Endothelial cell of umbilical vein (primary cell): ENCODE data around the gene UBASH3A.

Experiments used
- EZH2 ChIP-seq: IDR thresholded peaks from 2 replicates; pipeline ENCODE4 v1.6.1; 2012; ENCODE audit warnings: borderline replicate concordance, low read depth, mild to moderate bottlenecking, moderate library complexity, low read length, inconsistent platforms; ENCODE audit not compliant: severe bottlenecking
- GATA2 ChIP-seq: IDR thresholded peaks from 2 replicates; pipeline ENCODE4 v1.7.0; 2011; ENCODE audit warnings: low read depth, mild to moderate bottlenecking, moderate library complexity, mixed read lengths, low read length; ENCODE audit not compliant: insufficient read length, insufficient read depth
- JUN ChIP-seq: IDR thresholded peaks from 2 replicates; pipeline ENCODE4 v1.6.1; 2011; ENCODE audit warnings: borderline replicate concordance, low read depth; ENCODE audit not compliant: insufficient read length, insufficient read depth
- MAX ChIP-seq: IDR thresholded peaks from 2 replicates; pipeline ENCODE4 v1.6.1; 2011; ENCODE audit not compliant: insufficient read depth, insufficient read length
- MYC ChIP-seq: IDR thresholded peaks from one replicate; pipeline ENCODE4 v1.6.1; 2011; ENCODE audit warnings: mild to moderate bottlenecking, low read depth, low read length
- POLR2A ChIP-seq: IDR thresholded peaks from 2 replicates; pipeline ENCODE4 v1.6.1; 2012; ENCODE audit warnings: low read depth, mild to moderate bottlenecking, control low read depth, low read length
- POLR2AphosphoS5 ChIP-seq: IDR thresholded peaks from 2 replicates; pipeline ENCODE4 v1.6.1; 2012; ENCODE audit warnings: low read depth, mild to moderate bottlenecking, control low read depth, low read length, moderate library complexity; ENCODE audit not compliant: insufficient read depth
- TF ChIP-seq, protein P1 (sequence below), 2 donors: IDR thresholded peaks; 1 replicate in 1 of 2; 2 replicates in 1 of 2; pipeline ENCODE4 v1.5.1; 2011; ENCODE audit warnings: low read length in 2 of 2, mild to moderate bottlenecking in 2 of 2, moderate library complexity in 2 of 2, control low read depth in 1 of 2, inconsistent platforms in 1 of 2, low read depth in 1 of 2; ENCODE audit not compliant: insufficient read depth in 1 of 2; ENCODE audit errors: extremely low read depth in 1 of 2

GRCh38 chr21:42384989-42385388 lies 18.7 kb upstream of the UBASH3A start:
- no peak for TF ChIP-seq POLR2A
- TF ChIP-seq, protein P1, sequence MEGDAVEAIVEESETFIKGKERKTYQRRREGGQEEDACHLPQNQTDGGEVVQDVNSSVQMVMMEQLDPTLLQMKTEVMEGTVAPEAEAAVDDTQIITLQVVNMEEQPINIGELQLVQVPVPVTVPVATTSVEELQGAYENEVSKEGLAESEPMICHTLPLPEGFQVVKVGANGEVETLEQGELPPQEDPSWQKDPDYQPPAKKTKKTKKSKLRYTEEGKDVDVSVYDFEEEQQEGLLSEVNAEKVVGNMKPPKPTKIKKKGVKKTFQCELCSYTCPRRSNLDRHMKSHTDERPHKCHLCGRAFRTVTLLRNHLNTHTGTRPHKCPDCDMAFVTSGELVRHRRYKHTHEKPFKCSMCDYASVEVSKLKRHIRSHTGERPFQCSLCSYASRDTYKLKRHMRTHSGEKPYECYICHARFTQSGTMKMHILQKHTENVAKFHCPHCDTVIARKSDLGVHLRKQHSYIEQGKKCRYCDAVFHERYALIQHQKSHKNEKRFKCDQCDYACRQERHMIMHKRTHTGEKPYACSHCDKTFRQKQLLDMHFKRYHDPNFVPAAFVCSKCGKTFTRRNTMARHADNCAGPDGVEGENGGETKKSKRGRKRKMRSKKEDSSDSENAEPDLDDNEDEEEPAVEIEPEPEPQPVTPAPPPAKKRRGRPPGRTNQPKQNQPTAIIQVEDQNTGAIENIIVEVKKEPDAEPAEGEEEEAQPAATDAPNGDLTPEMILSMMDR (IDR thresholded peaks at IDR 0.05; ENCODE audit: extremely low read depth in 1 of 2, insufficient read depth in 1 of 2, low read depth in 1 of 2, low read length in 2 of 2) = no peak
- no peak for TF ChIP-seq EZH2
- no peak for TF ChIP-seq POLR2AphosphoS5
- TF ChIP-seq MAX = no peak
- TF ChIP-seq GATA2 = no peak
- no peak for TF ChIP-seq MYC
- TF ChIP-seq JUN = no peak
